HG03135 (cell line): Measurements from ENCODE around the gene IGF1R.

Experiments
- ATAC-seq: cut with Tn5 transposase; IDR thresholded peaks from one replicate; pipeline ENCODE4 v1.9.1; 2021; ENCODE audit warnings: mild to moderate bottlenecking, moderate library complexity; ENCODE audit not compliant: unreplicated experiment

The IGF1R gene

GRCh38 chr15:98817745-98818144, 169.4 kb downstream of the IGF1R start:
- no peak for ATAC-seq

GRCh38 chr15:98823012-98823458, 174.7 kb downstream of the IGF1R start:
- ATAC-seq, result no peak

- ATAC-seq, result no peak
Observed at GRCh38 chr15:98823616-98824015, 175.3 kb downstream of the IGF1R start.

- ATAC-seq, result no peak
Observed at GRCh38 chr15:98824595-98824994, 176.3 kb downstream of the IGF1R start.

GRCh38 chr15:98826658-98827057, 178.3 kb downstream of the IGF1R start:
- no peak for ATAC-seq

GRCh38 chr15:98827217-98827616, 178.9 kb downstream of the IGF1R start:
- no peak for ATAC-seq

- ATAC-seq, result no peak
Observed at GRCh38 chr15:98830034-98830634, 181.8 kb downstream of the IGF1R start.

GRCh38 chr15:98834976-98835375, 186.6 kb downstream of the IGF1R start:
- no peak for ATAC-seq

GRCh38 chr15:98835876-98836275, 187.5 kb downstream of the IGF1R start:
- ATAC-seq, result no peak

GRCh38 chr15:98838387-98839259, 190.3 kb downstream of the IGF1R start:
- no peak for ATAC-seq

GRCh38 chr15:98840053-98840452, 191.7 kb downstream of the IGF1R start:
- ATAC-seq, result no peak

GRCh38 chr15:98841419-98841970, 193.2 kb downstream of the IGF1R start:
- ATAC-seq, result no peak

GRCh38 chr15:98842192-98842972, 194.0 kb downstream of the IGF1R start:
- ATAC-seq, result no peak

GRCh38 chr15:98842973-98843285, 194.6 kb downstream of the IGF1R start:
- ATAC-seq, result no peak

- no peak for ATAC-seq
Observed at GRCh38 chr15:98843844-98844243, 195.5 kb downstream of the IGF1R start.

- ATAC-seq, result no peak
Observed at GRCh38 chr15:98844261-98844660, 195.9 kb downstream of the IGF1R start.

- no peak for ATAC-seq
Observed at GRCh38 chr15:98845138-98845884, 197.0 kb downstream of the IGF1R start.

GRCh38 chr15:98850961-98851572, 202.7 kb downstream of the IGF1R start:
- peak; percentile 42 for ATAC-seq

GRCh38 chr15:98853161-98853560, 204.8 kb downstream of the IGF1R start:
- peak; percentile 42 for ATAC-seq
